ENCODE measurements around the gene CHRNA5.

The CHRNA5 gene

GRCh38 chr15:78626381-78626995, 61.2 kb downstream of the CHRNA5 start:
- Histone ChIP-seq H3K36me3 (replicated peaks in 1 of 2; ENCODE audit: control insufficient read depth in 2 of 2, insufficient read depth in 2 of 2, low read length in 2 of 2) (no peaks in the 10 kb centered on the region), H4K8ac (ENCODE audit: low read depth, low read length) (no peak overlapping the region), H3K23ac (ENCODE audit: low read depth, low read length, poor library complexity) (no peak overlapping the region), H3K79me1 (ENCODE audit: low read depth, low read length) (no peaks in the 10 kb centered on the region), H3K27me3 (ENCODE audit: control insufficient read depth in 3 of 3, insufficient read depth in 3 of 3, low read depth in 1 of 3, low read length in 3 of 3) (peaks cover 2 to 82% (median 15%) of the 10 kb centered on the region in 3 experiments), H3K14ac (ENCODE audit: low read length) (no peak overlapping the region), H2BK15ac (ENCODE audit: low read length) (no peak overlapping the region), H2BK12ac (ENCODE audit: low read length) (no peak overlapping the region), H2BK5ac (ENCODE audit: low read length) (no peak overlapping the region), H3K9ac (ENCODE audit: low read depth, low read length, poor library complexity) (no peak overlapping the region), H4K91ac (ENCODE audit: low read depth, low read length, poor library complexity) (no peak overlapping the region), H3K9me3 (replicated peaks in 1 of 2; ENCODE audit: control insufficient read depth in 2 of 2, insufficient read depth in 1 of 2, low read depth in 1 of 2, low read length in 2 of 2) (peaks cover 0 to 2% of the 10 kb centered on the region in 2 donors), H3K4ac (ENCODE audit: low read length) (no peak overlapping the region), H3K4me2 (ENCODE audit: insufficient read depth, low read length, poor library complexity, severe bottlenecking) (no peak overlapping the region), H3K18ac (ENCODE audit: low read length) (no peak overlapping the region), H3K4me1 (ENCODE audit: control insufficient read depth in 2 of 2, insufficient read depth in 1 of 2, low read depth in 1 of 2, low read length in 2 of 2) (no peaks in the 10 kb centered on the region), H3K27ac (replicated peaks; ENCODE audit: low read length) (no peak overlapping the region), H2AK5ac (ENCODE audit: low read depth, low read length) (no peak overlapping the region), H2AFZ (ENCODE audit: low read length) (no peak overlapping the region), H2BK120ac (ENCODE audit: low read depth, low read length) (no peak overlapping the region), H3K4me3 (ENCODE audit: low read length in 2 of 2) (peak overlapping the region in 1 of 2 donors; percentile 1)
- no peak for DNase-seq (ENCODE audit: low spot score)
- WGBS, 2 donors (ENCODE audit: extremely low coverage in 2 of 2, insufficient read length in 2 of 2, insufficient replicate concordance in 1 of 2), result no CpG with 5 or more reads among the region's 6 CpGs

GRCh38 chr15:78627348-78627747, 62.0 kb downstream of the CHRNA5 start:
- no peak overlapping the region for H2BK12ac ChIP-seq (ENCODE audit: low read length)
- no peak overlapping the region for H4K91ac ChIP-seq (ENCODE audit: low read depth, low read length, poor library complexity)
- peaks cover 0 to 74% (median 7%) of the 10 kb centered on the region in 3 experiments for H3K27me3 ChIP-seq (ENCODE audit: control insufficient read depth in 3 of 3, insufficient read depth in 3 of 3, low read depth in 1 of 3, low read length in 3 of 3)
- H3K23ac ChIP-seq (ENCODE audit: low read depth, low read length, poor library complexity), result no peak overlapping the region
- DNase-seq (ENCODE audit: low spot score), result no peak
- H3K9ac ChIP-seq (ENCODE audit: low read depth, low read length, poor library complexity), result no peak overlapping the region
- no CpG with 5 or more reads among the region's 8 CpGs for WGBS, 2 donors (ENCODE audit: extremely low coverage in 2 of 2, insufficient read length in 2 of 2, insufficient replicate concordance in 1 of 2)
- H3K79me1 ChIP-seq (ENCODE audit: low read depth, low read length), result no peaks in the 10 kb centered on the region
- no peak overlapping the region for H2BK15ac ChIP-seq (ENCODE audit: low read length)
- no peak overlapping the region for H2BK5ac ChIP-seq (ENCODE audit: low read length)
- no peak overlapping the region for H3K4me3 ChIP-seq (ENCODE audit: low read length in 2 of 2)
- no peak overlapping the region for H2AFZ ChIP-seq (ENCODE audit: low read length)
- no peaks in the 10 kb centered on the region for H3K36me3 ChIP-seq (replicated peaks in 1 of 2; ENCODE audit: control insufficient read depth in 2 of 2, insufficient read depth in 2 of 2, low read length in 2 of 2)
- H3K9me3 ChIP-seq (replicated peaks in 1 of 2; ENCODE audit: control insufficient read depth in 2 of 2, insufficient read depth in 1 of 2, low read depth in 1 of 2, low read length in 2 of 2), result peaks cover 0 to 2% of the 10 kb centered on the region in 2 donors
- no peak overlapping the region for H2BK120ac ChIP-seq (ENCODE audit: low read depth, low read length)
- no peak overlapping the region for H3K27ac ChIP-seq (replicated peaks; ENCODE audit: low read length)
- H3K4ac ChIP-seq (ENCODE audit: low read length), result no peak overlapping the region
- no peak overlapping the region for H3K14ac ChIP-seq (ENCODE audit: low read length)
- no peak overlapping the region for H2AK5ac ChIP-seq (ENCODE audit: low read depth, low read length)
- no peak overlapping the region for H4K8ac ChIP-seq (ENCODE audit: low read depth, low read length)
- H3K18ac ChIP-seq (ENCODE audit: low read length), result no peak overlapping the region
- H3K4me1 ChIP-seq (ENCODE audit: control insufficient read depth in 2 of 2, insufficient read depth in 1 of 2, low read depth in 1 of 2, low read length in 2 of 2), result no peaks in the 10 kb centered on the region
- H3K4me2 ChIP-seq (ENCODE audit: insufficient read depth, low read length, poor library complexity, severe bottlenecking), result no peak overlapping the region

- WGBS, 2 donors (ENCODE audit: extremely low coverage in 2 of 2, insufficient read length in 2 of 2, insufficient replicate concordance in 1 of 2), result no CpG with 5 or more reads among the region's 6 CpGs
- no peak overlapping the region for H3K4me3 ChIP-seq (ENCODE audit: low read length in 2 of 2)
- no peak overlapping the region for H2BK5ac ChIP-seq (ENCODE audit: low read length)
These were observed 62.9 kb downstream of the CHRNA5 start for GRCh38 chr15:78628227-78628626.

GRCh38 chr15:78629031-78629715, 63.9 kb downstream of the CHRNA5 start:
- no peaks in the 10 kb centered on the region for H3K36me3 ChIP-seq (replicated peaks in 1 of 2; ENCODE audit: control insufficient read depth in 2 of 2, insufficient read depth in 2 of 2, low read length in 2 of 2)
- no peak overlapping the region for H3K4me2 ChIP-seq (ENCODE audit: insufficient read depth, low read length, poor library complexity, severe bottlenecking)
- peak overlapping the region; percentile 47 for H3K9ac ChIP-seq (ENCODE audit: low read depth, low read length, poor library complexity)
- H3K18ac ChIP-seq (ENCODE audit: low read length), result peak overlapping the region; percentile 34
- H2BK15ac ChIP-seq (ENCODE audit: low read length), result no peak overlapping the region
- no CpG with 5 or more reads among the region's 29 CpGs for WGBS, 2 donors (ENCODE audit: extremely low coverage in 2 of 2, insufficient read length in 2 of 2, insufficient replicate concordance in 1 of 2)
- peak overlapping the region; percentile 21 for H2AK5ac ChIP-seq (ENCODE audit: low read depth, low read length)
- H2BK5ac ChIP-seq (ENCODE audit: low read length), result peak overlapping the region; percentile 42
- no peak overlapping the region for H3K4ac ChIP-seq (ENCODE audit: low read length)
- no peak overlapping the region for H4K91ac ChIP-seq (ENCODE audit: low read depth, low read length, poor library complexity)
- H3K4me3 ChIP-seq (ENCODE audit: low read length in 2 of 2), result no peak overlapping the region
- H2BK12ac ChIP-seq (ENCODE audit: low read length), result peak overlapping the region; percentile 46
- no peak overlapping the region for H3K14ac ChIP-seq (ENCODE audit: low read length)
- no peak overlapping the region for H2AFZ ChIP-seq (ENCODE audit: low read length)
- peaks cover 0 to 59% (median 6%) of the 10 kb centered on the region in 3 experiments for H3K27me3 ChIP-seq (ENCODE audit: control insufficient read depth in 3 of 3, insufficient read depth in 3 of 3, low read depth in 1 of 3, low read length in 3 of 3)
- DNase-seq (ENCODE audit: low spot score), result no peak
- no peaks in the 10 kb centered on the region for H3K4me1 ChIP-seq (ENCODE audit: control insufficient read depth in 2 of 2, insufficient read depth in 1 of 2, low read depth in 1 of 2, low read length in 2 of 2)
- H3K23ac ChIP-seq (ENCODE audit: low read depth, low read length, poor library complexity), result peak overlapping the region; percentile 90
- no peaks in the 10 kb centered on the region for H3K79me1 ChIP-seq (ENCODE audit: low read depth, low read length)
- no peak overlapping the region for H3K27ac ChIP-seq (replicated peaks; ENCODE audit: low read length)
- H3K9me3 ChIP-seq (replicated peaks in 1 of 2; ENCODE audit: control insufficient read depth in 2 of 2, insufficient read depth in 1 of 2, low read depth in 1 of 2, low read length in 2 of 2), result peaks cover 2 to 3% of the 10 kb centered on the region in 2 donors
- no peak overlapping the region for H2BK120ac ChIP-seq (ENCODE audit: low read depth, low read length)
- H4K8ac ChIP-seq (ENCODE audit: low read depth, low read length), result no peak overlapping the region

More at GRCh38 chr15:78628227-78628626, 62.9 kb downstream of the CHRNA5 start:
- Histone ChIP-seq H3K79me1 (ENCODE audit: low read depth, low read length) (no peaks in the 10 kb centered on the region), H4K91ac (ENCODE audit: low read depth, low read length, poor library complexity) (no peak overlapping the region), H3K36me3 (replicated peaks in 1 of 2; ENCODE audit: control insufficient read depth in 2 of 2, insufficient read depth in 2 of 2, low read length in 2 of 2) (no peaks in the 10 kb centered on the region), H3K18ac (ENCODE audit: low read length) (no peak overlapping the region), H2AK5ac (ENCODE audit: low read depth, low read length) (no peak overlapping the region), H3K27ac (replicated peaks; ENCODE audit: low read length) (no peak overlapping the region), H3K4ac (ENCODE audit: low read length) (no peak overlapping the region), H4K8ac (ENCODE audit: low read depth, low read length) (no peak overlapping the region), H3K4me2 (ENCODE audit: insufficient read depth, low read length, poor library complexity, severe bottlenecking) (no peak overlapping the region), H2BK15ac (ENCODE audit: low read length) (no peak overlapping the region), H3K9ac (ENCODE audit: low read depth, low read length, poor library complexity) (no peak overlapping the region), H2AFZ (ENCODE audit: low read length) (no peak overlapping the region), H3K27me3 (ENCODE audit: control insufficient read depth in 3 of 3, insufficient read depth in 3 of 3, low read depth in 1 of 3, low read length in 3 of 3) (peaks cover 0 to 66% (median 6%) of the 10 kb centered on the region in 3 experiments), H3K14ac (ENCODE audit: low read length) (no peak overlapping the region), H2BK120ac (ENCODE audit: low read depth, low read length) (no peak overlapping the region), H3K23ac (ENCODE audit: low read depth, low read length, poor library complexity) (no peak overlapping the region), H3K9me3 (replicated peaks in 1 of 2; ENCODE audit: control insufficient read depth in 2 of 2, insufficient read depth in 1 of 2, low read depth in 1 of 2, low read length in 2 of 2) (peaks cover 0 to 2% of the 10 kb centered on the region in 2 donors), H3K4me1 (ENCODE audit: control insufficient read depth in 2 of 2, insufficient read depth in 1 of 2, low read depth in 1 of 2, low read length in 2 of 2) (no peaks in the 10 kb centered on the region), H2BK12ac (ENCODE audit: low read length) (no peak overlapping the region)
- DNase-seq (ENCODE audit: low spot score), result no peak

All from neuronal stem cell (in vitro differentiated cells).